SK-N-SH treated with all-trans-retinoic acid at 6 μM for 48 hours (cell line): ENCODE measurements around the gene MOCS1.

Source experiments
- ATAC-seq: fragments of 200-7000 bp; cut with Tn5 transposase; 3 replicates; pipeline ENCODE4 v1.9.1; 2020; ENCODE audit warnings: mild to moderate bottlenecking, moderate library complexity
- BACH2 ChIP-seq: fragments of 250-450 bp; sonication (Bioruptor Pico); IDR thresholded peaks from 2 replicates; pipeline ENCODE4 v1.9.0; 2021; ENCODE audit warnings: mild to moderate bottlenecking, borderline replicate concordance
- CREB5 ChIP-seq: fragments of 250-450 bp; sonication (Bioruptor Pico); IDR thresholded peaks from 2 replicates; pipeline ENCODE4 v1.5.1; 2020; ENCODE audit warnings: low read depth, mild to moderate bottlenecking, moderate library complexity
- CSRNP3 ChIP-seq: fragments of 250-450 bp; sonication (Bioruptor Pico); IDR thresholded peaks from 2 replicates; pipeline ENCODE4 v1.5.1; 2021; ENCODE audit warnings: mild to moderate bottlenecking, moderate library complexity
- ESRRG ChIP-seq: fragments of 250-450 bp; sonication (Bioruptor Pico); IDR thresholded peaks from 2 replicates; pipeline ENCODE4 v1.6.1; 2021; ENCODE audit warnings: mild to moderate bottlenecking
- PATZ1 ChIP-seq: fragments of 250-450 bp; sonication (Bioruptor Pico); IDR thresholded peaks from 2 replicates; pipeline ENCODE4 v1.8.0; 2020; ENCODE audit warnings: mild to moderate bottlenecking, moderate library complexity, borderline replicate concordance
- POU6F1 ChIP-seq: fragments of 250-450 bp; sonication (Bioruptor Pico); IDR thresholded peaks from 2 replicates; pipeline ENCODE4 v1.8.0; 2021; ENCODE audit warnings: low read depth, mild to moderate bottlenecking, moderate library complexity, borderline replicate concordance
- RARB ChIP-seq: fragments of 250-450 bp; sonication (Bioruptor Pico); IDR thresholded peaks from 2 replicates; pipeline ENCODE4 v1.8.0; 2021; ENCODE audit warnings: mild to moderate bottlenecking, moderate library complexity
- SNAI2 ChIP-seq: fragments of 250-450 bp; sonication (Bioruptor Pico); IDR thresholded peaks from 2 replicates; pipeline ENCODE4 v1.5.0; 2020; ENCODE audit warnings: mild to moderate bottlenecking, moderate library complexity
- TCF4 ChIP-seq: fragments of 250-450 bp; sonication (Bioruptor Pico); IDR thresholded peaks from 2 replicates; pipeline ENCODE4 v1.8.0; 2021; ENCODE audit warnings: mild to moderate bottlenecking, moderate library complexity, borderline replicate concordance
- TSHZ2 ChIP-seq: fragments of 250-450 bp; sonication (Bioruptor Pico); IDR thresholded peaks from 2 replicates; pipeline ENCODE4 v1.5.0; 2020; ENCODE audit warnings: mild to moderate bottlenecking, moderate library complexity
- ZFP30 ChIP-seq: fragments of 450-650 bp; formaldehyde crosslinking; IDR thresholded peaks from 2 replicates; pipeline ENCODE4 v1.5.0; 2022; ENCODE audit warnings: mild to moderate bottlenecking, moderate library complexity
- ZNF565 ChIP-seq: fragments of 450-650 bp; formaldehyde crosslinking; conservative IDR thresholded peaks from 2 replicates; pipeline ENCODE4 v1.5.0; 2020; ENCODE audit warnings: low read depth, mild to moderate bottlenecking, moderate library complexity
- ZNF70 ChIP-seq: fragments of 450-650 bp; formaldehyde crosslinking; IDR thresholded peaks from 2 replicates; pipeline ENCODE4 v1.5.0; 2020; ENCODE audit warnings: mild to moderate bottlenecking, moderate library complexity
- ZNF8 ChIP-seq: fragments of 450-650 bp; formaldehyde crosslinking; IDR thresholded peaks from 2 replicates; pipeline ENCODE4 v1.5.0; 2020; ENCODE audit warnings: mild to moderate bottlenecking, moderate library complexity

The MOCS1 gene

GRCh38 chr6:39859025-39859424 is 75.2 kb downstream of the MOCS1 start:
- TF ChIP-seq ZFP30 (CRISPR knock-in tag) (no peak), SNAI2 (CRISPR knock-in tag) (no peak), POU6F1 (no peak), PATZ1 (CRISPR knock-in tag) (no peak), BACH2 (no peak), ESRRG (CRISPR knock-in tag) (no peak), CREB5 (CRISPR knock-in tag) (no peak), TCF4 (no peak), TSHZ2 (CRISPR knock-in tag) (no peak)
- ATAC-seq = no peak

GRCh38 chr6:39855356-39855995 is 78.8 kb downstream of the MOCS1 start:
- TF ChIP-seq TSHZ2 (CRISPR knock-in tag) = no peak
- no peak for TF ChIP-seq POU6F1
- TF ChIP-seq CSRNP3 (CRISPR knock-in tag) = no peak
- no peak for TF ChIP-seq BACH2
- no peak for TF ChIP-seq ZNF565
- no peak for TF ChIP-seq ESRRG (CRISPR knock-in tag)
- no peak for TF ChIP-seq RARB
- TF ChIP-seq ZNF70 (CRISPR knock-in tag) = no peak
- no peak for TF ChIP-seq ZNF8 (CRISPR knock-in tag)
- ATAC-seq = no peak
